Right cardiac atrium (tissue), 5 donors: ENCODE data around the gene XPO4. TPM values are rescaled to one million over a fixed set of nuclear protein-coding genes. Genes with fewer than 3 reads are reported as not detected.
"Not testable (repeated sequence)": the region's sequence is repeated elsewhere in the genome, so short reads cannot be mapped to it uniquely, and the experiment has no call there.

Experiments
- ATAC-seq, 2 donors: fragments of 200-7000 bp; cut with Tn5 transposase; one replicate each; pipeline versions ENCODE4 v1.8.0 to v1.9.1; 2020; ENCODE audit warnings: moderate library complexity in 2 of 2, mild to moderate bottlenecking in 1 of 2
- DNase-seq, 3 donors: peaks; one replicate each; pipeline ENCODE4 v3.0.0-alpha.2; 2020
- H3K27ac ChIP-seq: one replicate; pipeline ENCODE4 v1.5.1; 2013; ENCODE audit warnings: mild to moderate bottlenecking, low read length, control low read depth, moderate library complexity
- H3K27me3 ChIP-seq: one replicate; pipeline ENCODE4 v1.6.1; 2013; ENCODE audit not compliant: control insufficient read depth, insufficient read depth
- H3K4me1 ChIP-seq: one replicate; pipeline ENCODE4 v1.6.1; 2013; ENCODE audit warnings: low read length; ENCODE audit not compliant: control insufficient read depth, insufficient read depth
- H3K4me3 ChIP-seq: one replicate; pipeline ENCODE4 v1.5.1; 2013; ENCODE audit warnings: low read length, control low read depth
- H3K9me3 ChIP-seq: one replicate; pipeline ENCODE4 v1.6.1; 2013; ENCODE audit warnings: low read length; ENCODE audit not compliant: control insufficient read depth
- WGBS: extraction: QIAGEN DNeasy Blood & Tissue Kit; methylation state at CpG from one replicate; pipeline ENCODE4 v1.1.7; 2013; 5-methylcytosine and 5-hydroxymethylcytosine counted together
- intact Hi-C, 4 donors: fragments of 100-400 bp; cut with DNase I; formaldehyde crosslinking; loops; one replicate each; pipeline versions ENCODE4 v1.11.0 to v1.14.0; 2022 to 2023
- polyA plus RNA-seq: library from polyadenylated mRNA; stranded (reverse); fragments of 200-250 nt; gene quantifications from one replicate; pipeline ENCODE4 v1.2.3, GENCODE V29; 2013
- total RNA-seq, 4 donors: library from RNA; stranded (reverse); fragmentation: NEBNext Ultra II Directional; extraction: Animal tissue kit (Norgen Biotek cat#: 25700); gene quantifications; one replicate each; pipeline ENCODE4 v1.2.1, GENCODE V29; 2021
- donor health status: healthy with polysubstance abuse.
- donor health status: DM: no; HTN: yes; CAD: no.
- donor health status: DM: no; HTN: no; CAD: no.
- donor health status: DM: no; HTN: yes; CAD: no; lungs with severe emphysema.
- donor health status: DM: yes; HTN: yes; CAD: no.

Gene XPO4
- total and polyA plus RNA-seq, 5 donors, result 2.9 to 13.8 (median 10.3) TPM

DNA sequence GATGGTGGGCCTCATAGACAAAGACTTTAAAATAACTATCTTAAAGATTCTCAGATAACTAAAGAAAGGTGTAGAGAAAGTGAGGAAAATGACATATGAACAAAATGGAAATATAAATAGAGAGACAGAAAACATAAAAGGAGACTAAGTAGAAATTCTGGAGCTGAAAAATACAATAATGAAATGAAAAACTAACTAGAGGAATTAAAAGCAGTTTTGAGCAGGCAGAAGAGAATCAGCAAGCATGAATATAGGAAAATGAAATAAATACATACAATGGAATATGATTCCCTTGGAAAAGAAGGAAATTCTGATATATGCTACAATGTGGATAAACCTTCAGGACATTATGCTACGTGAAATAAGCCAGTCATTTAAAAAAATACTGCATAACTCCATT, 132.7 kb downstream of the XPO4 start:
- Histone ChIP-seq H3K4me1 (peaks cover 4% of the 10 kb centered on the region), H3K27ac (no peak overlapping the region), H3K27me3 (no peaks in the 10 kb centered on the region), H3K9me3 (no peaks in the 10 kb centered on the region), H3K4me3 (no peak overlapping the region)
- 97% methylated on average over 1 of the region's 1 CpG for WGBS
- intact Hi-C loops, result loop anchor here in 1 of 4 donors (5.0 kb wide), 1 partner anchor 58 kb away; no protein-coding TSS in a partner anchor
- DNase-seq (no peak), ATAC-seq (no peak)

DNA sequence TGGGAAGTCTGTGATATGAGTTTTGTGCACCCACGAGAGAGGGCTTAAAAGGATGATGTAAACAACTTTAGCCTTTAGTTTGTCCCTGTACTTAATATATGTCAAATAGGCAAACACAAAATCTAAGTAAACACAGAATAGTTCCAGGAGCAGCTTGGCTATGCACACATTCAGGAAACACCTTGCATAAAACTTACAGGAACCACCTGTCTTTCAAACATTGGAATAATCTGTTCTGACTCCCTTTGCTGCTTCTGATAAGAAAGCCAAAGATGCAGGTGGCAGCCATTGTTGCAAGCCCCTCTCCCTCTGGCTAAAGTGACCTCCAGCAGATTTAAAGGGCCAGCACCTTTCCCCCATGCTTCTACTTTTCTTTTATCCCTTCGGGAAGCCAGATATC, 133.5 kb downstream of the XPO4 start:
- 80% methylated on average over 2 of the region's 2 CpGs for WGBS
- DNase-seq (no peak), ATAC-seq (no peak)
- no peak overlapping the region for H3K4me3 ChIP-seq
- no peaks in the 10 kb centered on the region for H3K9me3 ChIP-seq
- H3K4me1 ChIP-seq, result peaks cover 4% of the 10 kb centered on the region
- H3K27ac ChIP-seq, result no peak overlapping the region
- H3K27me3 ChIP-seq, result no peaks in the 10 kb centered on the region
- intact Hi-C loops, result no loop called here

DNA sequence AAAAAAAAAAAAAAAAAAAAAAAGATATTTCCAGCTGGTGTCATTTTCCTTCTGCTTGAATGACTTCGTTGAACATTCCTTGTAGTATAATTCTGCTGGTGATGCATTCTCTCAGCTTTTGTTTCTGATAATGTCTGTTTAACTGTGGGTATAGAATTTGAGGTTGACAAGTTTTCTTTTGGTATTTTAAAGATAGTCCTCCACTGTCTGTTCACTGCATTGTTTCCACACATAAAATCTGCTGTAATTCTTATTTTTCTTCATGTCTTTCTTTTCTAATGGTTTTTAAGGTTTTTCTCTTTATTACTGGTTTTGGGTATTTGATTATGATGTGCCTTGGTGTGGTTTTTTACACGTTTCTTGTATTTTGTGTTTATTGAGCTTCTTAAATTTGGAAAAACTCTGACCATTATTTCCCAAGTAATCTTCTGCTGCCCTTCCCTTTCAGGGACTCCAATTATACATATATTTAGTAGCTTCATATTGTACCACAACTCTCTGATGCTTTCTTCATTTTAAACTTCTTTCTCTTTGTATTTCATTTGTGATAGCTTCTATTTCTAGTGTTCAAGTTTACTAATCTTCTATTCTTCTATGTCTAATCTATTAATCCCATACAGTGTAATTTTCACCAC, 135.1 kb downstream of the XPO4 start:
- Histone ChIP-seq H3K9me3 (no peaks in the 10 kb centered on the region), H3K4me1 (peaks cover 3% of the 10 kb centered on the region), H3K27me3 (no peaks in the 10 kb centered on the region), H3K27ac (no peak overlapping the region), H3K4me3 (no peak overlapping the region)
- DNase-seq, result no peak
- 96% methylated on average over 2 of the region's 2 CpGs for WGBS
- intact Hi-C loops, result no loop called here
- no peak for ATAC-seq

DNA sequence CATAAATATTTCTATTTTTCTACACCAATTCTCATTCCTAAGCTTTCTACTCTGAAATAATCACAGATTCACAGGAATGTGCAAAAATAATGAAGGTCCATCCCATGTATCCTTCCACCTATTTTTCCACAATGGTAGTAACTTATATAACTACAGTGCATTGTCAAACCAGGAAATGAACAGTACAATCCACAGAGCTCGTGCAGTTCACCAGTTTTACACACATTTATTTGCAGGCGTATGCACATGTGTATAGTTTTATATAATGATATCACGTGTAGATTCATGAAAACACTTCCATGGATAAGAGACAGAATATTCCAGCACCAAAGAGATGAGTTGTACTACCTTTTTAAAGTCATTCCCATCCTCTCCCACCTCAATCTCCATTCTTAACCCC, 141.7 kb downstream of the XPO4 start:
- DNase-seq (no peak), ATAC-seq (no peak)
- no peaks in the 10 kb centered on the region for H3K4me1 ChIP-seq
- no peaks in the 10 kb centered on the region for H3K9me3 ChIP-seq
- no peak overlapping the region for H3K27ac ChIP-seq
- intact Hi-C loops, result no loop called here
- WGBS, result 82% methylated on average over 3 of the region's 3 CpGs
- no peak overlapping the region for H3K4me3 ChIP-seq
- H3K27me3 ChIP-seq, result no peaks in the 10 kb centered on the region

DNA sequence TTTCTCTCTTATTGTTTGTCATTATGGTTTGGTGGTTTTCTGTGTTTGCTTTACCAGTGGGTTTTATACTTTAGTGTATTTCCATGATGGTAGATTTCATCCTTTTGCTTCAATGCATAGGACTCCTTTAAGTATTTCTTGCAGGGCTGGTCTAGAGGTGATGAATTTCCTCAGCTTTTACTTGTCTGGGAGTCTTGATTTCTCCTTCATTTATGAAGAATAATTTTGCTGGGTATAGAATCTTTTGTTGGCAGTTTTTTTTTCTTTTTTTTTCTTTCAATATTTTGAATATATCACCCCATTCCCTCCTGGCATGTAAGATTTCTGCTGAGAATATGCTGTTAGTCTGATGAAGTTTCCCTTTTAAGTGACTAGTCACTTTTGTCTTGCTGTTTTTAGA, 148.5 kb downstream of the XPO4 start:
- H3K4me1 ChIP-seq, result no peaks in the 10 kb centered on the region
- no peaks in the 10 kb centered on the region for H3K9me3 ChIP-seq
- H3K4me3 ChIP-seq, result no peak overlapping the region
- ATAC-seq (no peak), DNase-seq (no peak)
- no peak overlapping the region for H3K27ac ChIP-seq
- intact Hi-C loops, result no loop called here
- no peaks in the 10 kb centered on the region for H3K27me3 ChIP-seq

DNA sequence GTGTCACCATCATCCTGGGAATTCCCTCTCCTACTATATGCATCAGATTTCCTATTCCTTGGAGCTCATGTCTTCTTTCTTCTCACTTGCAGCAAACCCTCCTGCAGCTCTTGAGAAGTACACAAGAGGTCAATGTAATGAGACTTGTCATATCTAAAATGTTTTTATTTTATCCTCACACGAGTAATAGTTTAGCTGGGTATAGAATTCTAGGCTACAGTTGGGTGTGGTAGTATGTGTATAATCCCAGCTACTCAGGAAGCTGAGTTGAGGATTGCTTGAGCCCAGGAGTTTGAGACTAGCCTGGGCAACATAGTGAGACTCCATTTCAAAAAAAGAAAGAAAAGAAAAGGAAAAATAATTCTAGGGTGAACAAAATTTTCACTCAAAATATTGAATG, 153.2 kb downstream of the XPO4 start:
- Histone ChIP-seq H3K27me3 (no peaks in the 10 kb centered on the region), H3K27ac (no peak overlapping the region), H3K9me3 (no peaks in the 10 kb centered on the region), H3K4me1 (no peaks in the 10 kb centered on the region), H3K4me3 (no peak overlapping the region)
- DNase-seq (no peak), ATAC-seq (no peak)
- 93% methylated on average over 1 of the region's 1 CpG for WGBS
- intact Hi-C loops, result no loop called here

DNA sequence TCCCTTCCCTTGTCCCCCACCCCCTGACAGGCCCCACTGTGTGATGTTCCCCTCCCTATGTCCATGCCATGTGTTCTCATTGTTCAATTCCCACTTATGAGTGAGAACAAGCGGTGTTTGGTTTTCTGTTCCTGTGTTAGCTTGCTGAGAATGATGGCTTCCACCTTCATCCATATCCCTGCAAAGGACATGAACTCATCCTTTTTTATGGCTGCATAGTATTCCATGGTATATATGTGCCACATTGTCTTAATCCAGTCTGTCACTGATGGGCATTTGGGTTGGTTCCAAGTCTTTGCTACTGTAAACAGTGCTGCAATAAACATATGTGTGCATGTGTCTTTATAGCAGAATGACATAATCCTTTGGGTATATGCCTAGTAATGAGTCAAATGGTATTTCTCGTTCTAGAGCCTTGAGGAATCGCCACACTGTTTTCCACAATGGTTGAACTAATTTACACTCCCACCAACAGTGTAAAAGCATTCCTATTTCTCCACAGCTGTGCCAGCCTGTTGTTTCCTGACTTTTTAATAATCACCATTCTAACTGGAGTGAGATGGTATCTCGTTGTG, 158.6 kb downstream of the XPO4 start:
- H3K27ac ChIP-seq, DNase-seq, H3K9me3 ChIP-seq, H3K4me3 ChIP-seq, intact Hi-C loops, H3K4me1 ChIP-seq, H3K27me3 ChIP-seq, ATAC-seq: not testable (repeated sequence)
- 93% methylated on average over 4 of the region's 4 CpGs for WGBS

DNA sequence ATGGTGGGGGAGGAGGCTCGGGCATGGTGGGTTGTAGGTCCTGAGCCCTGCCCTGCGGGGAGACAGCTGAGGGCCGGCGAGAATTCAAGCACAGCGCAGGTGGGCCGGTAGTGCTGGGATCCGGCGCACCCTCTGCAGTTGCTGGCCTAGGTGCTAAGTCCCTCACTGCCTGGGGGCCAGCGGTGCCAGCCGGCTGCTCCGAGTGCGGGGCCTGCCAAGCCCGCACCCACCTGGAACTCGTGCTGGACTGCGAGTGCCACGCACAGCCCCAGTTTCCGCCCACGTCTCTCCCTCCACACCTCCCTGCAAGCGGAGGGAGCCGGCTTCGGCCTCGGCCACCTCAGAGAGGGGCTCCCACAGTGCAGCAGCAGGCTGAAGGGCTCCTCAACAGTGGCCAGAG, 162.5 kb downstream of the XPO4 start:
- no peak overlapping the region for H3K27ac ChIP-seq
- no peak overlapping the region for H3K4me3 ChIP-seq
- no peaks in the 10 kb centered on the region for H3K4me1 ChIP-seq
- ATAC-seq (no peak), DNase-seq (no peak)
- no peaks in the 10 kb centered on the region for H3K27me3 ChIP-seq
- 98% methylated on average over 22 of the region's 22 CpGs for WGBS
- no peaks in the 10 kb centered on the region for H3K9me3 ChIP-seq
- intact Hi-C loops, result no loop called here

DNA sequence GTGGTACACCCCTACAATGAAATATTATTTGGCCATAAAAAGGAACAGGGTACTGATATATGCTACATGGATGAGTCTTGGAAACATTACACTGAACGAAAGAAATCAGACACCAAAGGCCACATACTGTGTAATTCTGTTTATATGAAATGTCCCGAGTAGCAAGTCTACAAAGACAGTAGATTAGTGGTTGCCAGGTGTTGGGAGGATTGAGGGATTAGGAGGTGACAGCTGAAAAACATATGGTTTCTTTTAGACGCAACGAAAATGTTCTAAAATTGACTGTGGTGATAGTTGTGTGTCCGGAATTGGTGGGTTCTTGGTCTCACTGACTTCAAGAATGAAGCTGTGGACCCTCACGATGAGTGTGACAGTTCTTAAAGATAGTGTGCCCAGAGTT, 163.9 kb downstream of the XPO4 start:
- DNase-seq (no peak), ATAC-seq (no peak)
- H3K27me3 ChIP-seq, result no peaks in the 10 kb centered on the region
- 94% methylated on average over 6 of the region's 6 CpGs for WGBS
- H3K27ac ChIP-seq, result no peak overlapping the region
- no peak overlapping the region for H3K4me3 ChIP-seq
- H3K4me1 ChIP-seq, result no peaks in the 10 kb centered on the region
- H3K9me3 ChIP-seq, result no peaks in the 10 kb centered on the region
- intact Hi-C loops, result no loop called here

DNA sequence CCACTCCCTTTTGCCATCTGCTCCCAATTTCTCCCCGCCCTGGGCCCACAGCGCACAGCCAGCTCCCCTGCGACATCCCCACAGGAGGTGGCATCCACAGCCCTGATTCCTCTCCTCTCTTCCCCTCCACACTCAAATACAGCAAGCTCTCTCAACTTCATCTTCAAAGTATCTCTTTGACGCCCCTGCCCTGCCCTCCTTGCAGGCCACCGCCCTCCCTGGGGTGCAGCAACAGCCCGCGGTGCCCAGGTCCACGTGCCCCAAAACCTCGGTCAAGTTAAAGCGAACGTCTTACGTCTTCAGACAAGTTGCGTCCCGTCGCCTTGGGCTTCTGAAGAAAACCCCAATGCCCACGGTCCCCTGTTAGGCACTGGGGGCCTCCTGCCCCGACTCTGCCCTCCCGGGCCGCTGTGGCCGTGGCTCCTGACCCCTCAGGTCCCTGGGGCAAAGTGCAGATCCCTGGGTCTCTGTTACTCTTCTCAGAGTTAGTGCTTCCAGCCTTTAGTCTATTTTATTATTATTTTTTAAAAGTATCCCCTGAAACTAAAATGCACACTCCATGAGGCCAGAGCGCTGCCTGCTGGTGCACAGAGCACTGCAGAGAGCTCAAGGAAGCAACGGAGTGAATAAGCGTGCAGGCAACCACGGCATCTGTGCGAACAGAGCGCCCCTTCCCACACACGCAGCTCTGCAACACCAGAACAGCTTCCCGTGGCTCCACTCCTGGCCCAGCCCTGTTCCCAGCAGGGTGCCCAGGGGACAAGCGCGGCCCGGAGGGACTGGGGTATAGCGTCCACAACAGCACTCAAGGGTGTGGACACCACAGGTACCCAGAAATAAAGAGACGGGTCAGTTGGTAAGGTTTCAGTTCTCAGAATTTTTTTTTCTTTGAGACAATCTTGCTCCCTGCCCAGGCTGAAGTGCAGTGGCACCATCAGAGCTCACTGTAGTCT, 172.6 kb downstream of the XPO4 start:
- ATAC-seq (no peak), DNase-seq (no peak)
- 95% methylated on average over 33 of the region's 33 CpGs for WGBS
- no peaks in the 10 kb centered on the region for H3K4me1 ChIP-seq
- no peak overlapping the region for H3K27ac ChIP-seq
- no peaks in the 10 kb centered on the region for H3K27me3 ChIP-seq
- intact Hi-C loops, result no loop called here
- H3K4me3 ChIP-seq, result no peak overlapping the region
- no peaks in the 10 kb centered on the region for H3K9me3 ChIP-seq

DNA sequence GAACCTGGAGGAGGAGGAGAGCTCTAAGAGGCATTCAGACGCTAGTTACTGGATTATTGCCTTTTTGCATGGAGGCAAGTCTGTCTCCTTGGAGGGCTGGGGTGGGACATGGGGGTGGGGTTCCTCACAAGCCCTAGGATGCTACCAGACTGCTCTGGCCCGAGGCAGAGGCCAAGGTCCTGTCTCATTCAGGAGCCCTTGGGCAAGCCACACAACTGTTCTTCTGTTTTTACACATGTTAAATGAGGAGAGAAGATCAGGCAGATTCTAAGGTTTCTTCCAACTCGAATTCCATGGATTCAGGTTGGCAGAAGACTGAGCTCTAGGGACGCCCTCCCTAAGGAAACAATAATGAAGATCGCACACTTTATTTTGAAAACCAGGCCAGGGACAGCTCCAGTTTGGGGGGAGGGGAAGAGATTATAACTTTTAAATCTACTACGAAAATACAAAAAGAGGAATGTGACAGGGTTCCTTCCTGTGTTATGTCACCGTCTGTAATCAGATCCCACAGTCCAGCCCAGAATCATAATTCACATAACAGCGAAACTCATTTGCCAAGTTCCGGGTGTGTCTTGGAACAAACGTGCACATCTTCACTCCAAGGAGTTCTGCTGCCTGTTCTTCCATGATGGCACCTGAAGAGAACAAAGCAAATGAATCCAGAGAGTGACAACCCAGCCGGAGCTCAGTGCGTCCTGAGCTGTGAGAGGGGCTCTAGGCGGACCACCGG, 173.8 kb downstream of the XPO4 start:
- 67% methylated on average over 14 of the region's 14 CpGs for WGBS
- no peak for DNase-seq
- no peak overlapping the region for H3K27ac ChIP-seq
- no peaks in the 10 kb centered on the region for H3K9me3 ChIP-seq
- intact Hi-C loops, result no loop called here
- no peak overlapping the region for H3K4me3 ChIP-seq
- ATAC-seq, result no peak
- no peaks in the 10 kb centered on the region for H3K27me3 ChIP-seq
- H3K4me1 ChIP-seq, result no peaks in the 10 kb centered on the region
